Left kidney (tissue), 8 donors: ENCODE data around the gene MS4A4E. TPM values are rescaled to one million over a fixed set of nuclear protein-coding genes. Genes with fewer than 3 reads are reported as not detected.
"Not testable (repeated sequence)": the region's sequence is repeated elsewhere in the genome, so short reads cannot be mapped to it uniquely, and the experiment has no call there.

ENCODE experiments used
- DNase-seq: peaks from one replicate; pipeline ENCODE4 v3.0.0-alpha.2; 2013
- long read RNA-seq, 8 donors: transcript quantifications; one replicate each; lab custom pipeline, GENCODE V29; 2026
- polyA plus RNA-seq: library from polyadenylated mRNA; unstranded; fragments of 120-200 nt; gene quantifications from one replicate; pipeline ENCODE4 v1.2.1, GENCODE V29; 2013; ENCODE audit not compliant: insufficient read length

The MS4A4E gene
- polyA plus RNA-seq: 0.76 TPM
- long read RNA-seq, donor 1, partial matches to known transcripts: 5 of 5 reads
- long read RNA-seq, donor 1, other reads (novel, unspliced or antisense): 0 of 5 reads
- long read RNA-seq, donor 2: 0 reads
- long read RNA-seq, donor 3: 0 reads
- long read RNA-seq, donor 4: 0 reads
- long read RNA-seq, donor 5: 0 reads
- long read RNA-seq, donor 6: 0 reads
- long read RNA-seq, donor 7: 0 reads
- long read RNA-seq, donor 8: 0 reads

DNA sequence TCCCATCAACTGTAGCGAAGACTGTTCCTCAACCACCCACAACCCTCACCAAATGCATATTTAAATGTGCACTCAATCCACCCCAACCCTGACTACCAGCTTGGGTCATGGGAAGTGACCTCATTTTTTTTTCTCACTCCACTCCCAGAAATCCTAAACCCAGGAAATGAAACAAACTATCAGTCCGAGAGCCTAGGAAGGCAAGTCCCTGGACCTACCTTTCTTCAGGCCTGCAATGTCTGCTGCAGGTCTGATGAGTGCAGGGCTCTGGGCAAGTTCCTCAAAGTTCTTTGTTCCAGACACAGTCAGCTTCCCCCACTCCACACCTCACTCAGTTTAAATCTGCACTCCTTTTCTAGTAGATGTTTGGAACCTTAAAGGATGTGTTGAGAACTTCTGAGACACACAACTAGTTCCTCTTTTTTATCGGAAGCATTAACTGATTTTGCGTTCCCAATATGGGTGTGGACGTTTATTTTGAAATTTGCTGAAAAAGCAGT lies at the start of gene MS4A4E:
Gene MS4A4E, minus strand, starts transcription at position 398 of the 500 bp plus-strand sequence. CDS start 13,082 bp downstream, outside the sequence.
- no peak for DNase-seq

DNA sequence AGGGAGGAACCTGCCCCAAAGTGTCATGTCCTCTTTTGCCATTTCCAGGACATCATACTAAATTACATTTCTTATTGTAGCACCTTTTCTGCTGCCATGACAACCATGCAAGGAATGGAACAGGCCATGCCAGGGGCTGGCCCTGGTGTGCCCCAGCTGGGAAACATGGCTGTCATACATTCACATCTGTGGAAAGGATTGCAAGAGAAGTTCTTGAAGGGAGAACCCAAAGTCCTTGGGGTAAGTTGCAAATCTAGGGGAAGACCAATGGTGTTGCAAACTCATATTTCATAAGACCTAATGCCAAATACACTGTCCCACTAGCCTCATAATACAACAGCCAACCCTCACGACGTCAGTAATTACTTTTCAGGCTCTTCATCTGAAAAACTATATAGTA lies 49.2 kb upstream of the MS4A4E start:
- DNase-seq: no peak

DNA sequence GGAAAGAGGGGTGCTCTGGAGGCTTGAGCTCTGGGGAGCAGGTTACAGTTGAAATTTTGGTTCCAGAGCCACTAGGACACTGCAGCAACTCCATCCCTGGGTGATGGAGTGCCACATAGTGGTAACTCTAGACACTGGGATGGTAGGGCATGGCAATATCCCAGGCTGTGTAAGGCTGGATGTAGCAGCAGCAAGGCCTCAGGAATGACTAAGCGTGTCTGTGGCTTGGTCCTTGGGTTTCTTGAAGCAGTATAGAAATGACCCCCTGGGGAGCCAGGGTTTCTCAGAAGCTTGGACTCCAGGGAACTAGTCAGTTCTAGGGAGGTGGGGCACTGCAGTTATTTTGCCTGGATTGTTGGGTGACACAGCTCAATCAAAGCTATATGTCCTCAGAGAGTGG lies 45.6 kb upstream of the MS4A4E start:
- no peak for DNase-seq

GRCh38 chr11:60285411-60286126 lies 42.6 kb upstream of the MS4A4E start:
- not testable (repeated sequence) for DNase-seq

DNA sequence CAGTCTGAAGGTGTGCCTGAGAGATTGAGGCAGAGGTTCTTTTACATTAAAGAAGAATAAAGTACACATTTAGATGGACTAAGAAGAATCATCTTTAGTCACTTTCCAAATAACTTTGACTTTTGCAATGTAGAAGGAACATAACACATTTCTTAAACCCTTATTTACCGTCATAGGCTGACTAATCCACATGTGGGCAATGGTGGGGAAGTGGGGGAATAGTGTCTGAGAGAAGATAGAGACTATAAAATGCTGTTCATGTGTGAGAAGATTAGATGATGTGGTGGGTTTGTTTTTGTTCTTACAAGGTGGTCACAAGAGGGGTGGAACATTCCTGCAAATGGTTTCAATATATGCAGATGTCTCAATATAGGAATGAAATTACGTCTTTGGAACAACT lies 39.3 kb upstream of the MS4A4E start:
- DNase-seq: no peak

GRCh38 chr11:60281485-60281884 lies 38.5 kb upstream of the MS4A4E start:
- no peak for DNase-seq

GRCh38 chr11:60280412-60280811 lies 37.5 kb upstream of the MS4A4E start, which contains the start of gene MS4A4A:
TSS of gene MS4A4A (plus strand) at chr11:60280666. CDS start at chr11:60280676, 10 bp downstream.
- DNase-seq: no peak

DNA sequence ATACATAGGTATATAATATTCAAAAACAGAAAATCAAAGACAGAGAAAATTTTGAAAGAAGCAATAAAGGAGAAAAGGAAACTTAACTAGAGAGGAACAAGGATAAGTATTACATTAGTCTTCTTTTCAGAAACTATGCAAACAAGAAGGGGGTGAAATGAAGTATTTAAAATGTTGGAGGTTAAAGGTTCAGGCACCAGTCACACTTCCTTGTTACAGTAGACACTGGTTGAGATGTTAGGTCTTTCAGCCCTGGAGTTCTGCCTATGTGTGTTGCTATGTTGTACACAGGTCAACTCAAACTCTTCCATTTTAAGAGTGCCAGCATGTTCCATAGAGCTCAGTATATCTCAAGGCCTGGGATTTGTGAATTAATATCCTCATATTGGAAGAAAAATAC lies 31.5 kb upstream of the MS4A4E start:
- DNase-seq: no peak

- DNase-seq: peak; percentile 19
Measured at GRCh38 chr11:60265373-60266214, 22.7 kb upstream of the MS4A4E start.

DNA sequence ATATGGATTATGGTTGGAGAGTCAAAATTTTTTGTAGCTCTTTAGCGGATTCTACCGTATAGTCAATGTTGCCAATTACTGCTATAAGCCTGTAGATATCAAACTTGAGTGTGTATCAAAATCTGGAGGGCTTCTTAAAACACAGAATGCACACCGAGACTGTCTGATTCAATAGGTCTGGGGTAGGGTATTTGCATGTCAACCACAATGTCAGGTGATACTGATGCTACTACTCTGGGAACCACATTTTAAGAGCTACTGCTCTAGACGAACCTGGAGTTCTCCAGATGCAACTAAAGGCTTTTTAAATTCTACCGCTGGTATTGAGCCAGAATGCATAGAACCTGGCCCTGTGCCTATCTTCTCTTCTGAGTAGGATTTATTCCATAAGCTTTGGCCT lies 21.7 kb upstream of the MS4A4E start:
- DNase-seq: no peak

DNA sequence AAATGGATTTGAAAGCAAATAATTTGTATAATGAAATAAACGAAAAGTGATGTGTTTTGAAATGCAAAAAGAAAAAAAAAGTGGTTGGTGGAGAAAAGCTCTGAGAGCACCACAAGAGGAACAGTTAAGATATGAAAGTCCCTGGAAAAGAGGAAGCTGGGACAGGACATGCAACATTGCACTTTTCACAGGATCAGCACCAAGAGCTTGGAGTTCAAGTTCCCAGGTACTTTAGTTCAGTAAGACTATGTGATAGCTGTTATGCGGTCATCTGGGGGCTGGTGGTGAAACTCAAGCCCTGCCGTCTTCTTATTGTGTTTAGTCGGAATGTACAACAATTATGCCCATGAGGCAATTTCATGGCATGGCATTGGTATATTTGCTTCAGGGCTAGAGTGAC lies 20.5 kb upstream of the MS4A4E start:
- no peak for DNase-seq

DNA sequence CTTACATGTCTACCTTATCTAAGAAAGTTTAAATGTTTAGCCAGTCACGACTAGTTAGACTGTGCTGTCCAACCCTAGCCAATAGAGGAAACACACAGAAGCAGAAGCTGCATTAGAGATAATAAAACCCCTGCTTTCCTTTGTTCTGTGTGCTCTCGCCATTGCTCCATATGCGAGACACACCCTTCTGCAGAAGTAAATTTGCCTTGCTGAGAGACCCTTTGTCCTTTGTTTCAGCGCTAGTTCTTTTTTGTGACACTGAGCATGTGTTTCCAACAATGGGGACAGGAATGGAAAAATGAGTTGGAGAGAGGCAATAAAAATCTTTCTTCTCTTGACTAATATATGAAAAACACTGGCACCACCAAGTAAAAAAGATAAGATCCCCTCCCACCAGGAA lies 18.1 kb upstream of the MS4A4E start:
- DNase-seq: no peak

DNA sequence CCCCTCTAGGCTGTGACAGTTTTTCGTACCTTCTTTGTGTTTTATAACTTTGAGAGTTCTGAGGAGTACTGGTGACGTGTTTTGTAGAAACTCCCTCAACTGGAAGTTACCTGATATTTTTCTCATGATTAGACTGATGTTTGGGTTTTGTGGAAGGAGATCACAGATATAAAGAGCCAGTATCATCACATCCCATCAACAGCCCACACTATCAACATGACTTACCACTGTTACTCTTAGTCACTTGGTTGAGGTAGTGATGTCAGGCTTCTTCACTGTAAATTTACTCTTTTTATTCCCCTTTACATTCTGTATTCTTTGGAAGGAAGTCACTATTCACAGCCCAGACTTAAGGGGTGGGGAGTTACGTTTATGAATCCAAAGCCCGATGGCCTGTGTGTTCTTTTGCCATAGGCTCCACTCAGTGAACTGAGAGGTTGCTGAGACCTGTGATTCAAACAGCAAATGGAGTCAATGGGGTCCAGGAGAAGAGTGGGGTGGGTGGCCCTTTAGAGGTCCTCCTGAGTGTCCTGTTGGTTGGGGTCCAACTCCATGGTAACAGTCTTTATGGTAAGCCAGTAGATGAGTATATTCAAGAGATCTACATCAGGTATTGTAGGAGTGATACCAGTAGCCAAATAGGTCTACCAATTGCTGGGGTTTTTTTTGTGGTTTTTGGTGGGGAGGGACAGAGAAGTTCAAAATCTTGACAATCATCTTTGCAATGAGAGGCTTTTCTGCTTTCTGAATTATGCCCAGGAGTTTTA lies 15.2 kb upstream of the MS4A4E start:
- DNase-seq: no peak

DNA sequence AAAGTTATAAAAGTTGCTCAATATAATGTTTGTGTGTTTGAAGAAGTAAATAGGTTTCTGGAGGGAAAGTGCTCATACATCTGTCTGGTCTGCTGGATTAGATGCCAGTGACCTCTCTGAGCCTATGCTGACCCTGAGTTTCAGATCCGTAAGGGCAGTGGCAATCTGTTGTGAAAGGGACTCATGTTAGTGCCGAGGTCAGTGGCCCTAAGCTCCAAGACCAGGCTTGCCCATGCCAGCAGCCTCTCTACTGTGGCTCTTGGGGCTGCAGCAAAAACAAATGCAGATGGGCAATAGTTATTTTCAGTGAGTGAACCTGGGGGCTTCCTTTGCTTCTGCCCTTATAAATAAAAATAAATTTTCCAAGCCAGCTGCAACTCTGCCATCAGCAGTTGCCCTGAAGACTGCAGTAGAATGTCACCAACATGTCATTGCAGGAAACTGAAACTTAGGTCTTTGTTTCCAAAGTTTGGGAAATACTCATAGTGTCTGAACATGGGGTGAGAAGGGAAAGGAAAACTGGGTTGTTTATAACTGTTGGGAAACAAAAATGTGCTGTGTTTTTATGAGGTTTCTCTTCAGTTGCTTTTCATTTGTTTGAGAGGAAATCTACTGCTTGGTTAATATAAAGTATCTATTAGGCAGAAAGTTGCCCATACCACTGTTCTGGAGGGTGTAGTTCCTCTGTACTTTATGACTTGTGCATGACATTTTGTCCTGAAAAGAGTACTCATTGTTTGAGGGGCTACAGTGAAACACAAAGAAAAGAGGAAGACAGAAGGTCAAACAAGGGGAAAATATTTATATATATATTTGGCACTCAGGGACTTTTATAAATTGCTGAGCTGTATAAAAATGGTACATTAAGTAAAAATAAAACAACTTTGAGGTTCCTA lies 9.5 kb upstream of the MS4A4E start:
- no peak for DNase-seq

DNA sequence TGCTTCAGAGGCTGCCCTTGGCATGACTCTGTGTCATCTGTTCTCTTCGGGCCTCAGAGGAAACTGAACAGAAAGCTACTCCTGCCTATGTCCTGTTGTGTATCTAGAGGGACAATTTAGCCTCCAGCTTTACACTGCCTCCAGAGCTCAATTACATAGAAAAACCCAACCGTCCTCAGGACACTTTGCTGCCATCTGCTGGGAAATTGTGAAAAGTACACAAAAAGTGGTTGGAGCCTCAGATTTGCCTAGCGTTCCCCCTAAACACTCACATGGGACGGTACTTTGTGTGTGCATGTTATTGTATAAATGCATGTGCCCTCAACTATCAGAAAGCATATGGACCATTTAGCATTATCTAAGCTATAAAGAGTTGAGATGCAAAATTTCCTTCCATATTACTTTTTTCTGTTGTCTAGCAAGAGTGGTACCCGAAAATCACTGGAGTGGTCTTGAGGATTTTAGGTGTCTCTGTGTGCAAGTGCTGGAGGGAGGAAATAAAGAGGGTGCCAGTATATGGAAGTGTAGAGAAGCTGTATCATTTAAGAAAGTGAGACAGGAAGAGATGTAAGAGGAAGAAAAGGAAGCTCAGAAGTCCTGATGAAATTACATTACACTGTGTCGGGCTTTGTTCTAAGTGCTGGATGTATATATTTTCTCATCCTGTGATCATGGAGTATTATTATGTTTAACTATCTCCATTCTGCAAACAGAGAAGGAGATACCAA lies 8.7 kb upstream of the MS4A4E start:
- peak; percentile 15 for DNase-seq

DNA sequence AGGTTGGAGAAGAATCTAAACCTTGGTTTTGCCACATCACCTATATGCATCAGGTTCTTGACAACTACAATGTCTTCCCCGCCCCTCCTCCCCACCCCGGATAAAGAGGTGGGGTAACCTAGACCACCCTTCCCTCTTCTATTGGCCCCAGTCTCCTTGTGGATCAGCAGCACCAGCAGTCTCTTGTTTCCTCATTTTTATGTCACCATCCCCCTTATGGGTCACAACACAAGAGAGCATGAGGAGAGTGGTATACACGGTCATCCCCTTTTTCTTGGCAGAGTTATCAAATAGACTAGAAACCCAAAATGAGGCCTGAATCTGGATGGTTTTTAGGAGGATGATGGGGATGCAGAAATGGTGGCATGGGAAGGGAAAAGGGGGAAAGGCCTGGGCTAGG lies 1.2 kb downstream of the MS4A4E start:
- no peak for DNase-seq

DNA sequence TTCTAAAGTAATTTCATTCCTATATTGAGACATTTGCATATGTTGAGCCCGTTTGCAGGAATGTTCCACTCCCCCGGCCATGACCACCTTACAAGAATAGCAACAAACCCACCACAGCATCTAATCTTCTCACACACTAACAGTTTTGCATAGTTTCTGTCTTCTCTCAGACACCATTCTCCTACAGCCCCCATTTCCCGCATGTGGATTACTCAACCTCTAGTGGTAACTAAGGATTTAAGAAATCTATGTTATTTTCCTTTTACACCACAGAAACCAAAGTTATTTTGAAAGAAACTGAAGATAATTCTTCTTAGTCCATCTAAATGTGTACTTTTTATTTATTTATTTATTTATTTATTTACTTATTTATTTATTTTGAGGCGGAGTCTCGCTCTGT lies 2.3 kb downstream of the MS4A4E start:
- no peak for DNase-seq

DNA sequence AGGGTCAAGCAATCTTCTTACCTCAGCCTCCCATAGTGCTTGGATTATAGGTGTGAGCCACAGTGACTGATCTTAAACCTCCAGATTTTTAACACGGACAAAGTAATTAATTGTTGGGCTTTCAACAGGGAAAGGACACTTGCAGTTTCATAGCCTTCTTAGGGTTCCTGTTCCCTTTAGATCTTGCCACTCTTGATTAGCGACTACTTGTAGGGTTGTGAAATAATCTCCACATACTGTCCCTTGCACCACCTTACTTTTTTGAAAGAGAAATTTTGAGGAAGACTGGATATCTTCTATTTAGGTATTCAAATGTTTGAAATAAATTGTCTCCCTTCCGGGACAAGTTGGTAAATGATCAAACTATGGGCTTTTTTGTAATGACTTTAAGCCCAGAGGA lies 7.6 kb downstream of the MS4A4E start:
- DNase-seq: no peak

DNA sequence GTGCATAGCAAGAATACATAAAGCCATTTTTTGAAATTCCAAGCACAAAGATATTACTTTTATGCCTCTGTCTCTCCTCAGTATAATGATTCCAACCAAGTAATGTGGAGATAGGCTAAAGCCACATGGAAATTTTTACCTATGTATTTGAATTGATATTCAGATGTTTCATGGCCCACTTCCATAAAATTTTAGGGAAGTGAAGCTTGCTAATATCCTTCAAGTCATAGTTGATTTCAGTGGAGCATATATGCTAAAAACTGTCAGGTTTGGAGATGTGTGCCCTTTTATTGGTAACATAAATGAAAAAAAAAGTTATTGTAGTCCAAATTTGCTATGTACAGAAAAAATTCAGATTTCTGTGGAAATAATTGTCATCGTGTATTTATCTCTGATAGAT lies 12.3 kb downstream of the MS4A4E start:
- DNase-seq: no peak

DNA sequence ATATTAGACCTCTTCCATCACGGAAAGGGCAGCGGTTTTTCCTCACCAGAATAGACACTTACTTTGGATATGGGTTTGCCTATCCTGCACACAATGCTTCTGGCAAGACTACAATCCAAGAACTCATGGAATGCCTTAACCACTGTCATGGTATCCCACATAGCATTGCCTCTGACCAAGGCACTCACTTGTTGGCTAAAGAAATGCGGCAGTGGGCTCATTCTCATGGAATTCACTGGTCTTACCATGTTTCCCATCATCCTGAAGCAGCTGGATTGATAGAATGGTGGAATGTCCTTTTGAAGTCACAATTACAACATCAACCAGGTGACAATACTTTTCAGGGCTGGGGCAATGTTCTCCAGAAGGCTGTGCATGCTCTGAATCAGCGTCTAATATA lies 20.8 kb downstream of the MS4A4E start:
- no peak for DNase-seq
